K562 (cell line): ENCODE results near the gene HK2.

Experiments used
- CREB1 ChIP-seq, 2 experiments: sonication (generic) in 1 of 2; formaldehyde crosslinking in 1 of 2; IDR thresholded peaks; 2 replicates each; pipeline versions ENCODE4 v1.6.1 to v1.8.0; 2012 to 2022; ENCODE audit warnings: inconsistent platforms in 1 of 2, mild to moderate bottlenecking in 1 of 2, missing genetic modification reagents in 1 of 2, moderate library complexity in 1 of 2
- ZZZ3 ChIP-seq: fragments of 450-650 bp; IDR thresholded peaks from 2 replicates; pipeline ENCODE4 v1.6.1; 2016; ENCODE audit warnings: antibody characterized with exemption, mild to moderate bottlenecking, moderate library complexity

- no peak for TF ChIP-seq ZZZ3
- no peak for TF ChIP-seq CREB1 (IDR thresholded peaks at IDR 0.05)
- TF ChIP-seq CREB1 (CRISPR knock-in tag; IDR thresholded peaks at IDR 0.05): no peak
Measured at GRCh38 chr2:74847070-74847858, 13.3 kb downstream of the HK2 start.
